ENCODE data around the gene TBC1D22A.

DNA sequence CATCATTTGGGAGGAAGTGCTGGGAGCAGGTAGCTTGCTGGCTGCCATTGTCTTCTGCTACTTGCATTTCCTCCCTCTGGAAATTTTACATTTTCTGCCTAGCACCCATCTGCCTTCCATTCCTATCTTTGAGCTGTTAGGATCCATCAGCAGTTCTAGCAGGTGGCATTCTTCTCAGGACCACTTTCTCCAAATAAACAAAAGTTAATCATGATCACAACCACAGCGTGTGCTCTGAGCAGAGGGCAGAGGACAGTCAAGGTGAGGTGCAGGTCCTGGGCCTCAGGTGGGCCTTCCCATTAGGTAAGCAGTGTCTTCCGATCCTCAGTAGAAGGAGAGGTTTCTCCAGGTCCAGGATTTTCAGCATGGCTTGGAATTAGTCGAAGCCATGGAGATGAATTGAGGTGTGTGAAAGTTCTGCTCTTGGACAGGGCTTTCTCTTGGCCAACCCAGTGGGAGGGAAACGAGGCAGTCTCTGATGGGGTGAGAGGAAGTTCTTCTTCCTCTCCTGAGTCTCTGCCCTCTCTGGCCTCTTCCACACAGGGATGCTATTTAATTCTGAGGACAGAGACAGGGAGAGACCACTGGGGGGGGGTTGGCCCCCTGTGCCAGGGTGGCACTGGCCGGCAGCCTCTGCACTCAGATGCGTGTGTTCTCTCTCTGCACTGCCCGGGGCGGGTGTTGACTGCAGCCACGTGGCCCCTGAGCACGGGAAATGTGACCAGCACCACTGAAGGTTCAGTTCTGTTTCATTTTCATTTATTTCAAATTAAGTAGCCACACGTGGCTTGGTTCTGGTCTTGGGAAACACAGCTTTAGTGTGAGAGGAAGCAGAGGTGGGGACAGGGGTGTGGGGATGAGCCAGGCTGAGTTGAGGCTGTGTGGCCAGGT, 170.8 kb downstream of the TBC1D22A start:
- no peak for TF ChIP-seq CHD2 (IDR thresholded peaks at IDR 0.05; ENCODE audit: low read length, partially characterized antibody)
- no peak for TF ChIP-seq RAD21 (IDR thresholded peaks at IDR 0.05; ENCODE audit: low read length)
- TF ChIP-seq, protein P1, sequence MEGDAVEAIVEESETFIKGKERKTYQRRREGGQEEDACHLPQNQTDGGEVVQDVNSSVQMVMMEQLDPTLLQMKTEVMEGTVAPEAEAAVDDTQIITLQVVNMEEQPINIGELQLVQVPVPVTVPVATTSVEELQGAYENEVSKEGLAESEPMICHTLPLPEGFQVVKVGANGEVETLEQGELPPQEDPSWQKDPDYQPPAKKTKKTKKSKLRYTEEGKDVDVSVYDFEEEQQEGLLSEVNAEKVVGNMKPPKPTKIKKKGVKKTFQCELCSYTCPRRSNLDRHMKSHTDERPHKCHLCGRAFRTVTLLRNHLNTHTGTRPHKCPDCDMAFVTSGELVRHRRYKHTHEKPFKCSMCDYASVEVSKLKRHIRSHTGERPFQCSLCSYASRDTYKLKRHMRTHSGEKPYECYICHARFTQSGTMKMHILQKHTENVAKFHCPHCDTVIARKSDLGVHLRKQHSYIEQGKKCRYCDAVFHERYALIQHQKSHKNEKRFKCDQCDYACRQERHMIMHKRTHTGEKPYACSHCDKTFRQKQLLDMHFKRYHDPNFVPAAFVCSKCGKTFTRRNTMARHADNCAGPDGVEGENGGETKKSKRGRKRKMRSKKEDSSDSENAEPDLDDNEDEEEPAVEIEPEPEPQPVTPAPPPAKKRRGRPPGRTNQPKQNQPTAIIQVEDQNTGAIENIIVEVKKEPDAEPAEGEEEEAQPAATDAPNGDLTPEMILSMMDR (IDR thresholded peaks at IDR 0.05): no peak
- TF ChIP-seq, protein P2, sequence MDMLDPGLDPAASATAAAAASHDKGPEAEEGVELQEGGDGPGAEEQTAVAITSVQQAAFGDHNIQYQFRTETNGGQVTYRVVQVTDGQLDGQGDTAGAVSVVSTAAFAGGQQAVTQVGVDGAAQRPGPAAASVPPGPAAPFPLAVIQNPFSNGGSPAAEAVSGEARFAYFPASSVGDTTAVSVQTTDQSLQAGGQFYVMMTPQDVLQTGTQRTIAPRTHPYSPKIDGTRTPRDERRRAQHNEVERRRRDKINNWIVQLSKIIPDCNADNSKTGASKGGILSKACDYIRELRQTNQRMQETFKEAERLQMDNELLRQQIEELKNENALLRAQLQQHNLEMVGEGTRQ (IDR thresholded peaks at IDR 0.05; ENCODE audit: borderline replicate concordance, low read depth, low read length): no peak
- TF ChIP-seq, protein P3, sequence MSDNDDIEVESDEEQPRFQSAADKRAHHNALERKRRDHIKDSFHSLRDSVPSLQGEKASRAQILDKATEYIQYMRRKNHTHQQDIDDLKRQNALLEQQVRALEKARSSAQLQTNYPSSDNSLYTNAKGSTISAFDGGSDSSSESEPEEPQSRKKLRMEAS (IDR thresholded peaks at IDR 0.05; ENCODE audit: low read depth): no peak
- TF ChIP-seq MXI1 (IDR thresholded peaks at IDR 0.05; ENCODE audit: low read depth, low read length): no peak
- no peak for TF ChIP-seq GABPA (IDR thresholded peaks at IDR 0.05; ENCODE audit: low read depth)
- no peak for TF ChIP-seq JUND (IDR thresholded peaks at IDR 0.05)
- no peak for TF ChIP-seq POLR2AphosphoS5 (IDR thresholded peaks at IDR 0.05; ENCODE audit: low read depth, low read length)
- TF ChIP-seq, protein P4, sequence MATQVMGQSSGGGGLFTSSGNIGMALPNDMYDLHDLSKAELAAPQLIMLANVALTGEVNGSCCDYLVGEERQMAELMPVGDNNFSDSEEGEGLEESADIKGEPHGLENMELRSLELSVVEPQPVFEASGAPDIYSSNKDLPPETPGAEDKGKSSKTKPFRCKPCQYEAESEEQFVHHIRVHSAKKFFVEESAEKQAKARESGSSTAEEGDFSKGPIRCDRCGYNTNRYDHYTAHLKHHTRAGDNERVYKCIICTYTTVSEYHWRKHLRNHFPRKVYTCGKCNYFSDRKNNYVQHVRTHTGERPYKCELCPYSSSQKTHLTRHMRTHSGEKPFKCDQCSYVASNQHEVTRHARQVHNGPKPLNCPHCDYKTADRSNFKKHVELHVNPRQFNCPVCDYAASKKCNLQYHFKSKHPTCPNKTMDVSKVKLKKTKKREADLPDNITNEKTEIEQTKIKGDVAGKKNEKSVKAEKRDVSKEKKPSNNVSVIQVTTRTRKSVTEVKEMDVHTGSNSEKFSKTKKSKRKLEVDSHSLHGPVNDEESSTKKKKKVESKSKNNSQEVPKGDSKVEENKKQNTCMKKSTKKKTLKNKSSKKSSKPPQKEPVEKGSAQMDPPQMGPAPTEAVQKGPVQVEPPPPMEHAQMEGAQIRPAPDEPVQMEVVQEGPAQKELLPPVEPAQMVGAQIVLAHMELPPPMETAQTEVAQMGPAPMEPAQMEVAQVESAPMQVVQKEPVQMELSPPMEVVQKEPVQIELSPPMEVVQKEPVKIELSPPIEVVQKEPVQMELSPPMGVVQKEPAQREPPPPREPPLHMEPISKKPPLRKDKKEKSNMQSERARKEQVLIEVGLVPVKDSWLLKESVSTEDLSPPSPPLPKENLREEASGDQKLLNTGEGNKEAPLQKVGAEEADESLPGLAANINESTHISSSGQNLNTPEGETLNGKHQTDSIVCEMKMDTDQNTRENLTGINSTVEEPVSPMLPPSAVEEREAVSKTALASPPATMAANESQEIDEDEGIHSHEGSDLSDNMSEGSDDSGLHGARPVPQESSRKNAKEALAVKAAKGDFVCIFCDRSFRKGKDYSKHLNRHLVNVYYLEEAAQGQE (IDR thresholded peaks at IDR 0.05; ENCODE audit: low read depth, low read length): no peak
- TF ChIP-seq, protein P5, sequence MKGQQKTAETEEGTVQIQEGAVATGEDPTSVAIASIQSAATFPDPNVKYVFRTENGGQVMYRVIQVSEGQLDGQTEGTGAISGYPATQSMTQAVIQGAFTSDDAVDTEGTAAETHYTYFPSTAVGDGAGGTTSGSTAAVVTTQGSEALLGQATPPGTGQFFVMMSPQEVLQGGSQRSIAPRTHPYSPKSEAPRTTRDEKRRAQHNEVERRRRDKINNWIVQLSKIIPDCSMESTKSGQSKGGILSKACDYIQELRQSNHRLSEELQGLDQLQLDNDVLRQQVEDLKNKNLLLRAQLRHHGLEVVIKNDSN (IDR thresholded peaks at IDR 0.05; ENCODE audit: borderline replicate concordance, low read depth): no peak
- no peak for TF ChIP-seq EP300 (IDR thresholded peaks at IDR 0.05; ENCODE audit: borderline replicate concordance in 1 of 2, low read depth in 1 of 2, low read length in 1 of 2)
- TF ChIP-seq RFX5 (IDR thresholded peaks at IDR 0.05; ENCODE audit: low read length): no peak
- TF ChIP-seq TEAD4 (IDR thresholded peaks at IDR 0.05; ENCODE audit: borderline replicate concordance, insufficient read depth): no peak
